WERI-Rb-1 (cell line): Measurements from ENCODE around the gene CMTM6.

ENCODE experiments used
- DNase-seq: peaks from one replicate; pipeline ENCODE4 v3.0.0-alpha.2; 2020
- H3K27ac ChIP-seq: fragments of 250-450 bp; sonication (Bioruptor Pico); 2 replicates; pipeline ENCODE4 v1.5.1; 2020; ENCODE audit warnings: mild to moderate bottlenecking, moderate library complexity
- H3K27me3 ChIP-seq: fragments of 250-450 bp; sonication (Bioruptor Pico); 2 replicates; pipeline ENCODE4 v1.5.1; 2021; ENCODE audit warnings: mild to moderate bottlenecking, low read depth, moderate library complexity; ENCODE audit not compliant: insufficient read depth, severe bottlenecking
- H3K36me3 ChIP-seq: fragments of 250-450 bp; sonication (Bioruptor Pico); 2 replicates; pipeline ENCODE4 v1.5.1; 2020; ENCODE audit warnings: mild to moderate bottlenecking, moderate library complexity
- H3K4me3 ChIP-seq: 2 replicates; pipeline ENCODE4 v1.5.1; 2011; ENCODE audit warnings: low read depth, mild to moderate bottlenecking, control low read depth, low read length
- H3K9me3 ChIP-seq: fragments of 250-450 bp; sonication (Bioruptor Pico); 2 replicates; pipeline ENCODE4 v1.5.1; 2021; ENCODE audit warnings: mild to moderate bottlenecking, moderate library complexity; ENCODE audit not compliant: severe bottlenecking
- CTCF ChIP-seq: IDR thresholded peaks from 2 replicates; pipeline ENCODE4 v1.5.1; 2011; ENCODE audit warnings: low read depth, mild to moderate bottlenecking, control low read depth, inconsistent platforms, low read length

The CMTM6 gene

GRCh38 chr3:32436816-32437189 is 65.8 kb downstream of the CMTM6 start:
- Histone ChIP-seq H3K9me3 (no peaks in the 10 kb centered on the region), H3K27ac (no peak overlapping the region), H3K27me3 (no peaks in the 10 kb centered on the region), H3K4me3 (no peak overlapping the region), H3K36me3 (no peaks in the 10 kb centered on the region)
- no peak for DNase-seq
- TF ChIP-seq CTCF: no peak

GRCh38 chr3:32435911-32436815 is 66.5 kb downstream of the CMTM6 start:
- no peak for DNase-seq
- Histone ChIP-seq H3K4me3 (no peak overlapping the region), H3K36me3 (no peaks in the 10 kb centered on the region), H3K27me3 (no peaks in the 10 kb centered on the region), H3K27ac (no peak overlapping the region), H3K9me3 (no peaks in the 10 kb centered on the region)
- no peak for TF ChIP-seq CTCF

GRCh38 chr3:32434206-32434605 is 68.4 kb downstream of the CMTM6 start:
- TF ChIP-seq CTCF: no peak
- no peak for DNase-seq
- no peaks in the 10 kb centered on the region for H3K36me3 ChIP-seq
- no peaks in the 10 kb centered on the region for H3K9me3 ChIP-seq
- H3K4me3 ChIP-seq: no peak overlapping the region
- H3K27me3 ChIP-seq: no peaks in the 10 kb centered on the region
- no peak overlapping the region for H3K27ac ChIP-seq

- no peak for DNase-seq
- TF ChIP-seq CTCF: no peak
- Histone ChIP-seq H3K36me3 (no peaks in the 10 kb centered on the region), H3K4me3 (no peak overlapping the region), H3K27me3 (no peaks in the 10 kb centered on the region), H3K27ac (no peak overlapping the region), H3K9me3 (no peaks in the 10 kb centered on the region)
These were observed 69.7 kb downstream of the CMTM6 start for GRCh38 chr3:32432711-32433530.

- TF ChIP-seq CTCF: no peak
- no peak for DNase-seq
- no peaks in the 10 kb centered on the region for H3K9me3 ChIP-seq
- H3K4me3 ChIP-seq: no peak overlapping the region
- no peaks in the 10 kb centered on the region for H3K27me3 ChIP-seq
- no peak overlapping the region for H3K27ac ChIP-seq
- no peaks in the 10 kb centered on the region for H3K36me3 ChIP-seq
These were observed 70.5 kb downstream of the CMTM6 start for GRCh38 chr3:32432045-32432710.
